Omental fat pad (tissue), 4 donors: ENCODE results near the gene SULF2. TPM values are rescaled to one million over a fixed set of nuclear protein-coding genes. Genes with fewer than 3 reads are reported as not detected.
A peak's percentile ranks its signal among the peaks of the same experiment; 100 is the strongest.

Experiments used
- ATAC-seq: fragments of 150-250 bp; one replicate; pipeline ENCODE4 v1.9.1; 2016; ENCODE audit warnings: mild to moderate bottlenecking, moderate library complexity; ENCODE audit not compliant: low FRiP score
- DNase-seq: peaks from one replicate; pipeline ENCODE4 v3.0.0-alpha.2; 2019; ENCODE audit warnings: low spot score
- CTCF ChIP-seq, 3 donors: fragments of 450-650 bp; IDR thresholded peaks; one replicate each; pipeline ENCODE4 v1.5.1; 2016 to 2017; ENCODE audit warnings: antibody characterized with exemption in 3 of 3, mild to moderate bottlenecking in 3 of 3, moderate library complexity in 2 of 3
- total RNA-seq, 4 donors: library from RNA; depleted of rRNA; stranded (reverse); fragments of >200 nt; gene quantifications; one replicate each; pipeline ENCODE4 v1.1.0, GENCODE V29; 2016

Gene SULF2
- total RNA-seq, 4 donors from 2014 or later = 51.8 to 100 (median 68.1) TPM

- peak in 1 of 3 donors; percentile 46 for TF ChIP-seq CTCF (IDR thresholded peaks at IDR 0.05)
- no peak for DNase-seq
- ATAC-seq = peak; percentile 43
Measured at GRCh38 chr20:47725248-47725973, 59.9 kb downstream of the SULF2 start.

DNA sequence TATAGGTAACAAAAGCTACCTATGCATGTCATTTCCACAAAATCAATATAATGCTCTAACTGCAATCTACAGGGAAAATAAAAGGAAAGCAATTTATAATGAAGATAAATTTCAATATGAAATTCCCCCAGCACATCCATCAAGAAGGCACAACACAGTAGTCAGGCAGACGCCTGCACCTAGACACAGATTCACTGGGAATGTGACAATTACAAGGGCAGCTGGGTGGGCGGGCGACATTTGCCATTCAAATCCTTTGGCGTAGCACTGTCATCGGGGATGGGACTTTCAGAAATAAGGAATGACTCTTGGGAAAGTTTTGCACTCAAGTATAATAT, 60.4 kb downstream of the SULF2 start:
- no peak for TF ChIP-seq CTCF (IDR thresholded peaks at IDR 0.05)
- ATAC-seq (no peak), DNase-seq (no peak)

DNA sequence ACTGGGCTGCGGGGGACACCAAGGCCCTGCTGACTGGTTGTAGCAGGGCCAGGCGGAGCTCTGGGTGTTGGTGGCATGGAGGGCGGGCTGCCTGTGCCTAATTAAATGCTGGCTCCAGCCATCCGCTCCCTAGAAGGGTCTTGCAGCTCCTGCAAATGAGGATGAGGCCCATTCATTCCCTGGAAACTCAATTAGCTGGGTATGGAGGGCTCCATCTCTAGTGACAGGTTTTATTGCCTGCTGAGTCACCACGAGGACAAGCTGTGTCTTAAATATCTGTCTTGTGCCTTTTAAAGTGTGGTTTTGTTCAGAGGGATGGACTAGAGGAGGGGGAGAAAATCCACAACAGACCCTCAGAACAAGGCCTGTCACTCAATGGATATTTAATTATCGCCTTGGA, 60.9 kb downstream of the SULF2 start:
- TF ChIP-seq CTCF (IDR thresholded peaks at IDR 0.05) = no peak
- ATAC-seq (no peak), DNase-seq (no peak)

GRCh38 chr20:47723322-47723721, 62.0 kb downstream of the SULF2 start:
- no peak for TF ChIP-seq CTCF (IDR thresholded peaks at IDR 0.05)
- DNase-seq = no peak
- ATAC-seq = no peak

- DNase-seq (no peak), ATAC-seq (peak; percentile 67)
- no peak for TF ChIP-seq CTCF (IDR thresholded peaks at IDR 0.05)
Measured at GRCh38 chr20:47720636-47721427, 64.4 kb downstream of the SULF2 start.

GRCh38 chr20:47719625-47720024, 65.7 kb downstream of the SULF2 start:
- TF ChIP-seq CTCF (IDR thresholded peaks at IDR 0.05) = no peak
- DNase-seq = no peak
- ATAC-seq = no peak

GRCh38 chr20:47719211-47719610, 66.1 kb downstream of the SULF2 start:
- DNase-seq (no peak), ATAC-seq (no peak)
- TF ChIP-seq CTCF (IDR thresholded peaks at IDR 0.05) = no peak
